AG08395 (cell line): ENCODE data around the gene NTF4.
"Not testable (repeated sequence)": the region's sequence is repeated elsewhere in the genome, so short reads cannot be mapped to it uniquely, and the experiment has no call there.

Experiments used
- DNase-seq: peaks from one replicate; pipeline ENCODE4 v3.0.0; 2012; ENCODE audit warnings: mixed read lengths, low spot score

NTF4 gene

GRCh38 chr19:49020931-49021895 lies 43.4 kb downstream of the NTF4 start:
- DNase-seq = no peak

GRCh38 chr19:49020342-49020741 lies 44.3 kb downstream of the NTF4 start:
- DNase-seq = no peak

- peak; percentile 54 for DNase-seq
These were observed 45.2 kb downstream of the NTF4 start for GRCh38 chr19:49019242-49019932.

- not testable (repeated sequence) for DNase-seq
These were observed 46.0 kb downstream of the NTF4 start for GRCh38 chr19:49018388-49019241.

- peak; percentile 75 for DNase-seq
These were observed 46.8 kb downstream of the NTF4 start for GRCh38 chr19:49017666-49018351.

- no peak for DNase-seq
These were observed 47.5 kb downstream of the NTF4 start, which contains the start of gene LHB for GRCh38 chr19:49017041-49017665. Gene LHB (minus strand): TSS chr19:49017091. CDS start chr19:49017081, 10 bp downstream.

- DNase-seq = no peak
These were observed 48.4 kb downstream of the NTF4 start for GRCh38 chr19:49016067-49016839.

GRCh38 chr19:49014870-49015255 lies 49.8 kb downstream of the NTF4 start:
- no peak for DNase-seq

- DNase-seq = no peak
These were observed 50.3 kb downstream of the NTF4 start for GRCh38 chr19:49014123-49014869.

- no peak for DNase-seq
These were observed 53.4 kb downstream of the NTF4 start for GRCh38 chr19:49011194-49011593.
